ENCODE measurements around the gene C15orf61. TPM values are rescaled to one million over a fixed set of nuclear protein-coding genes. Genes with fewer than 3 reads are reported as not detected.

The C15orf61 gene
- polyA plus RNA-seq, 1 experiment: 3.2 TPM

Other genes with a start within 250 kb of the C15orf61 start
- 5.4 and 5.6 TPM in 2 replicates for gene MAP2K5, start 21.6 kb downstream of the C15orf61 start, polyA plus RNA-seq (2011; rRNA removed)